NCI-H1417 treated with DMSO at 0.1 percent for 48 hours (cell line): ENCODE results near the gene DDX17.
"Not testable (repeated sequence)": the region's sequence is repeated elsewhere in the genome, so short reads cannot be mapped to it uniquely, and the experiment has no call there.

Experiments used
- DNase-seq: peaks from one replicate; lab custom pipeline; 2025; lab: John Stamatoyannopoulos, UW

DDX17 gene

GRCh38 chr22:38491707-38492348, 14.3 kb downstream of the DDX17 start:
- no peak for DNase-seq

GRCh38 chr22:38490915-38491314, 15.2 kb downstream of the DDX17 start:
- DNase-seq: no peak

- DNase-seq: no peak
Measured at GRCh38 chr22:38490475-38490874, 15.6 kb downstream of the DDX17 start.

- no peak for DNase-seq
Measured at GRCh38 chr22:38489561-38490145, 16.5 kb downstream of the DDX17 start.

- DNase-seq: no peak
Measured at GRCh38 chr22:38489142-38489541, 17.0 kb downstream of the DDX17 start.

- no peak for DNase-seq
Measured at GRCh38 chr22:38487946-38488345, 18.2 kb downstream of the DDX17 start.

GRCh38 chr22:38485783-38486182, 20.3 kb downstream of the DDX17 start:
- no peak for DNase-seq

- no peak for DNase-seq
Measured at GRCh38 chr22:38484244-38484643, 21.9 kb downstream of the DDX17 start.

- DNase-seq: no peak
Measured at GRCh38 chr22:38482662-38483308, 23.3 kb downstream of the DDX17 start.

- no peak for DNase-seq
Measured at GRCh38 chr22:38481871-38482332, 24.2 kb downstream of the DDX17 start.

GRCh38 chr22:38481162-38481870, 24.8 kb downstream of the DDX17 start:
- DNase-seq: no peak

GRCh38 chr22:38479096-38479837, 26.8 kb downstream of the DDX17 start:
- no peak for DNase-seq

- no peak for DNase-seq
Measured at GRCh38 chr22:38477585-38477984, 28.5 kb downstream of the DDX17 start.

- DNase-seq: no peak
Measured at GRCh38 chr22:38474003-38474607, 32.0 kb downstream of the DDX17 start.

GRCh38 chr22:38471237-38471636, 34.9 kb downstream of the DDX17 start:
- DNase-seq: no peak

- DNase-seq: not testable (repeated sequence)
Measured at GRCh38 chr22:38470179-38470578, 35.9 kb downstream of the DDX17 start.

GRCh38 chr22:38469306-38469781, 36.8 kb downstream of the DDX17 start:
- DNase-seq: no peak

GRCh38 chr22:38468443-38469305, 37.4 kb downstream of the DDX17 start:
- DNase-seq: no peak

- no peak for DNase-seq
Measured at GRCh38 chr22:38467904-38468442, 38.1 kb downstream of the DDX17 start, which contains the start of gene KDELR3. Gene KDELR3 (plus strand): TSS chr22:38468096. CDS start chr22:38468234, 138 bp downstream.

- no peak for DNase-seq
Measured at GRCh38 chr22:38467438-38467903, 38.6 kb downstream of the DDX17 start.
